Calu3 (cell line): ENCODE results near the gene LRP6. TPM values are rescaled to one million over a fixed set of nuclear protein-coding genes. Genes with fewer than 3 reads are reported as not detected.

Source experiments
- BruUV-seq: library from RNA; stranded (reverse); fragments of 400-500 nt; replicated peaks from 2 replicates; lab custom pipeline; 2021; lab: Mats Ljungman, UMichigan
- CTCF ChIA-PET: fragments of 300-600 bp; sonication (Branson Sonifier 250); formaldehyde crosslinking; loops from one replicate; lab custom pipeline; 2022; ENCODE audit warnings: antibody characterized with exemption; lab: Charles Lee
- DNase-seq: peaks from one replicate; pipeline ENCODE4 v3.0.0; 2022
- H3K27ac Mint-ChIP-seq: one replicate; pipeline ENCODE4 v1.8.0; 2022; ENCODE audit warnings: mixed read lengths; ENCODE audit not compliant: unreplicated experiment
- H3K27me3 Mint-ChIP-seq: one replicate; pipeline ENCODE4 v1.8.0; 2022; ENCODE audit warnings: mixed read lengths; ENCODE audit not compliant: unreplicated experiment
- H3K36me3 Mint-ChIP-seq: one replicate; pipeline ENCODE4 v1.8.0; 2022; ENCODE audit warnings: mild to moderate bottlenecking, moderate library complexity, mixed read lengths; ENCODE audit not compliant: insufficient read depth, unreplicated experiment
- H3K4me1 Mint-ChIP-seq: one replicate; pipeline ENCODE4 v1.8.0; 2022; ENCODE audit warnings: mild to moderate bottlenecking, low read depth, mixed read lengths; ENCODE audit not compliant: unreplicated experiment
- H3K4me3 Mint-ChIP-seq: one replicate; pipeline ENCODE4 v1.8.0; 2022; ENCODE audit warnings: mild to moderate bottlenecking, low read depth, moderate library complexity, mixed read lengths; ENCODE audit not compliant: unreplicated experiment
- H3K9me3 Mint-ChIP-seq: one replicate; pipeline ENCODE4 v1.8.0; 2022; ENCODE audit warnings: low read depth, mixed read lengths; ENCODE audit not compliant: unreplicated experiment
- CTCF ChIP-seq: fragments of 200-600 bp; IDR thresholded peaks from one replicate; pipeline ENCODE4 v1.8.0; 2022; ENCODE audit warnings: antibody characterized with exemption; ENCODE audit not compliant: unreplicated experiment
- intact Hi-C: fragments of 100-400 bp; cut with micrococcal nuclease; formaldehyde crosslinking; loops from one replicate; pipeline ENCODE4 v1.10.0; 2022; ENCODE audit not compliant: unreplicated experiment
- total RNA-seq: library from RNA; stranded (reverse); gene quantifications from 2 replicates; pipeline ENCODE4 v1.2.3, GENCODE V29; 2022

The LRP6 gene
- total RNA-seq, 1 experiment from 2014 or later = 74.8 TPM

GRCh38 chr12:12190087-12190809, 76.6 kb downstream of the LRP6 start:
- CTCF ChIA-PET = no interaction called here
- Mint-ChIP-seq H3K4me1 (peaks cover 60% of the 10 kb centered on the region), H3K27ac (no peak overlapping the region)

DNA sequence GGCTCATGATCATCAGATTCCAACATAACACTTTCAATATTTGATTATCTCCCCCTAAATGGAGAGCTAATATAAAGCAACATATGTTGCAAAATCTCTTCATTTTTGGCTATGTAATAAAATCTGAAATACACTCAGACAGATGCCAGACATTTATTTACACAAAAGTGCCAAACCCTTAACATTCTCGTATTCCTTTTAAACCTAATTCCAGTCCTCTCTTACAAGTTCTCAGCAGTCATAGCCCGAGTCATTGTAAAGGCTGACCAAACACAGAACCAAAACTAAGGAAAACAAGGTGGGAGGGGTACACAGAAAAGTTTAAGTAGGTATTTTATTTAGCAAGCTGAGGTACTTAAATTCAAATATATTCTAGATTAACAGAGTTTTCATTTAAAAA, 81.4 kb downstream of the LRP6 start:
- Mint-ChIP-seq H3K36me3 (peaks cover 9% of the 10 kb centered on the region), H3K4me3 (no peak overlapping the region), H3K27ac (no peak overlapping the region), H3K27me3 (no peaks in the 10 kb centered on the region), H3K4me1 (peaks cover 62% of the 10 kb centered on the region), H3K9me3 (no peaks in the 10 kb centered on the region)
- CTCF ChIA-PET = no interaction called here
- no TSS peak for BruUV-seq
- DNase-seq = no peak
- intact Hi-C loops = no loop called here
- no peak for TF ChIP-seq CTCF

More at GRCh38 chr12:12190087-12190809, 76.6 kb downstream of the LRP6 start:
- no TSS peak for BruUV-seq
- intact Hi-C loops = no loop called here
- no peak for TF ChIP-seq CTCF
- H3K27me3 Mint-ChIP-seq = no peaks in the 10 kb centered on the region
- peaks cover 17% of the 10 kb centered on the region for H3K36me3 Mint-ChIP-seq
- no peak overlapping the region for H3K4me3 Mint-ChIP-seq
- H3K9me3 Mint-ChIP-seq = no peaks in the 10 kb centered on the region
- DNase-seq = no peak

GRCh38 chr12:12182703-12183365, 84.0 kb downstream of the LRP6 start:
- intact Hi-C loops = loop anchor here (5.0 kb wide), 2 partner anchors 39 to 84 kb away; partner anchors contain the start of gene LRP6
- Mint-ChIP-seq H3K4me1 (peaks cover 64% of the 10 kb centered on the region), H3K9me3 (no peaks in the 10 kb centered on the region), H3K36me3 (peaks cover 21% of the 10 kb centered on the region), H3K4me3 (no peak overlapping the region), H3K27ac (peak overlapping the region; percentile 50), H3K27me3 (no peaks in the 10 kb centered on the region)
- DNase-seq = peak; percentile 7
- no TSS peak for BruUV-seq
- no peak for TF ChIP-seq CTCF
- CTCF ChIA-PET = interaction anchor here (0.7 to 1.7 kb wide), 3 partner anchors 12 to 156 kb away, joined by 3 to 4 read pairs (median 3); no protein-coding TSS in a partner anchor

DNA sequence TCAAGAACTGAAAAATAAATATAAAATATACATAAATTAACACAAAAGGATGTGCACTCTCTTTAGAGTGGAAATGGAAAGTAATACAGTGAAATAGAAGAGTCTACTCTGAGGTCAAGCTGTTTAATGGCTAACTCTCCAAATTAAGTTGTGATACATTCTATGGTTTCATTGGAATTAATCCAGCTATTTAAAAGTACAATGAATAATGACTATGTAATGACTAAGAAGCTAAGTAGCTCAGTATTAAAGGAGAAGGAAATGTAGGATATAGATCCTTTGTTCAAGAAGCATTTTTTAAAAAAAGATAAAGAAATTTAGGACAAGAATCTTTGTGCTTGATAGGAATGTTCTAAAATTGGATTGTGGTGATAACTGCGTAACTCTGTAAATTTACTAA, 85.3 kb downstream of the LRP6 start:
- H3K36me3 Mint-ChIP-seq = peaks cover 22% of the 10 kb centered on the region
- intact Hi-C loops = loop anchor here (5.0 kb wide), 2 partner anchors 41 to 86 kb away; partner anchors contain the start of gene LRP6
- H3K27ac Mint-ChIP-seq = peak overlapping the region; percentile 54
- CTCF ChIA-PET = interaction anchor here (0.7 to 1.7 kb wide), 5 partner anchors 9 to 176 kb away, joined by 3 to 4 read pairs (median 3); no protein-coding TSS in a partner anchor
- DNase-seq = no peak
- H3K27me3 Mint-ChIP-seq = no peaks in the 10 kb centered on the region
- no peak overlapping the region for H3K4me3 Mint-ChIP-seq
- H3K9me3 Mint-ChIP-seq = no peaks in the 10 kb centered on the region
- no peak for TF ChIP-seq CTCF
- peaks cover 64% of the 10 kb centered on the region for H3K4me1 Mint-ChIP-seq
- no TSS peak for BruUV-seq
